ENCODE measurements around the gene BST1.

- TF ChIP-seq CTCF (IDR thresholded peaks at IDR 0.05) (no peak), EZH2 (IDR thresholded peaks at IDR 0.05) (no peak), EZH2phosphoT487 (IDR thresholded peaks at IDR 0.05) (no peak)
Observed at GRCh38 chr4:15717086-15717485, 14.2 kb downstream of the BST1 start.

All from neural progenitor cell (in vitro differentiated cells).